ENCODE results near the gene ABCC8.

ABCC8 gene

GRCh38 chr11:17395554-17395961 lies 81.1 kb downstream of the ABCC8 start:
- H3K36me3 ChIP-seq (ENCODE audit: control insufficient read depth in 2 of 2, insufficient read depth in 2 of 2, low read length in 2 of 2): no peaks in the 10 kb centered on the region
- H3K27ac ChIP-seq (ENCODE audit: low read length): no peak overlapping the region
- no peaks in the 10 kb centered on the region for H3K27me3 ChIP-seq (ENCODE audit: control insufficient read depth in 1 of 2, insufficient read depth in 2 of 2, low read length in 2 of 2)

GRCh38 chr11:17394743-17395390 lies 81.8 kb downstream of the ABCC8 start:
- H3K27ac ChIP-seq (ENCODE audit: low read length): no peak overlapping the region

More at GRCh38 chr11:17395554-17395961, 81.1 kb downstream of the ABCC8 start:
- Histone ChIP-seq H3K4me3 (ENCODE audit: low read length in 2 of 2) (no peak overlapping the region), H3K9me3 (ENCODE audit: control insufficient read depth in 2 of 2, low read length in 2 of 2) (no peaks in the 10 kb centered on the region), H3K4me1 (ENCODE audit: control insufficient read depth, insufficient read depth, low read length) (no peaks in the 10 kb centered on the region), H3K9ac (ENCODE audit: low read length in 2 of 2) (no peak overlapping the region)

GRCh38 chr11:17393472-17393871 lies 83.2 kb downstream of the ABCC8 start:
- Histone ChIP-seq H3K4me3 (ENCODE audit: low read length in 2 of 2) (no peak overlapping the region), H3K4me1 (ENCODE audit: control insufficient read depth, insufficient read depth, low read length) (peaks cover 8% of the 10 kb centered on the region), H3K9ac (ENCODE audit: low read length in 2 of 2) (no peak overlapping the region), H3K9me3 (ENCODE audit: control insufficient read depth in 2 of 2, low read length in 2 of 2) (no peaks in the 10 kb centered on the region), H3K36me3 (ENCODE audit: control insufficient read depth in 2 of 2, insufficient read depth in 2 of 2, low read length in 2 of 2) (no peaks in the 10 kb centered on the region), H3K27ac (ENCODE audit: low read length) (no peak overlapping the region), H3K27me3 (ENCODE audit: control insufficient read depth in 1 of 2, insufficient read depth in 2 of 2, low read length in 2 of 2) (no peaks in the 10 kb centered on the region)

More at GRCh38 chr11:17394743-17395390, 81.8 kb downstream of the ABCC8 start:
- Histone ChIP-seq H3K9me3 (ENCODE audit: control insufficient read depth in 2 of 2, low read length in 2 of 2) (no peaks in the 10 kb centered on the region), H3K36me3 (ENCODE audit: control insufficient read depth in 2 of 2, insufficient read depth in 2 of 2, low read length in 2 of 2) (no peaks in the 10 kb centered on the region), H3K4me1 (ENCODE audit: control insufficient read depth, insufficient read depth, low read length) (peaks cover 2% of the 10 kb centered on the region), H3K9ac (ENCODE audit: low read length in 2 of 2) (no peak overlapping the region), H3K4me3 (ENCODE audit: low read length in 2 of 2) (no peak overlapping the region), H3K27me3 (ENCODE audit: control insufficient read depth in 1 of 2, insufficient read depth in 2 of 2, low read length in 2 of 2) (no peaks in the 10 kb centered on the region)

GRCh38 chr11:17392872-17393271 lies 83.8 kb downstream of the ABCC8 start:
- Histone ChIP-seq H3K4me3 (ENCODE audit: low read length in 2 of 2) (no peak overlapping the region), H3K36me3 (ENCODE audit: control insufficient read depth in 2 of 2, insufficient read depth in 2 of 2, low read length in 2 of 2) (no peaks in the 10 kb centered on the region), H3K27ac (ENCODE audit: low read length) (no peak overlapping the region), H3K9ac (ENCODE audit: low read length in 2 of 2) (no peak overlapping the region), H3K27me3 (ENCODE audit: control insufficient read depth in 1 of 2, insufficient read depth in 2 of 2, low read length in 2 of 2) (peaks cover 0 to 2% of the 10 kb centered on the region in 2 donors), H3K9me3 (ENCODE audit: control insufficient read depth in 2 of 2, low read length in 2 of 2) (no peaks in the 10 kb centered on the region), H3K4me1 (ENCODE audit: control insufficient read depth, insufficient read depth, low read length) (peaks cover 9% of the 10 kb centered on the region)

- no peak overlapping the region for H3K27ac ChIP-seq (ENCODE audit: low read length)
- H3K4me3 ChIP-seq (ENCODE audit: low read length in 2 of 2): no peak overlapping the region
- no peaks in the 10 kb centered on the region for H3K9me3 ChIP-seq (ENCODE audit: control insufficient read depth in 2 of 2, low read length in 2 of 2)
- H3K36me3 ChIP-seq (ENCODE audit: control insufficient read depth in 2 of 2, insufficient read depth in 2 of 2, low read length in 2 of 2): no peaks in the 10 kb centered on the region
- H3K27me3 ChIP-seq (ENCODE audit: control insufficient read depth in 1 of 2, insufficient read depth in 2 of 2, low read length in 2 of 2): peaks cover 0 to 5% of the 10 kb centered on the region in 2 donors
- peaks cover 9% of the 10 kb centered on the region for H3K4me1 ChIP-seq (ENCODE audit: control insufficient read depth, insufficient read depth, low read length)
- no peak overlapping the region for H3K9ac ChIP-seq (ENCODE audit: low read length in 2 of 2)
These were observed 84.9 kb downstream of the ABCC8 start for GRCh38 chr11:17391493-17392355.

GRCh38 chr11:17389957-17390649 lies 86.5 kb downstream of the ABCC8 start:
- Histone ChIP-seq H3K4me3 (ENCODE audit: low read length in 2 of 2) (peak overlapping the region in 1 of 2 donors; percentile 72), H3K27me3 (ENCODE audit: control insufficient read depth in 1 of 2, insufficient read depth in 2 of 2, low read length in 2 of 2) (peaks cover 0 to 5% of the 10 kb centered on the region in 2 donors), H3K9ac (ENCODE audit: low read length in 2 of 2) (peak overlapping the region in 1 of 2 donors; percentile 13), H3K9me3 (ENCODE audit: control insufficient read depth in 2 of 2, low read length in 2 of 2) (no peaks in the 10 kb centered on the region), H3K36me3 (ENCODE audit: control insufficient read depth in 2 of 2, insufficient read depth in 2 of 2, low read length in 2 of 2) (no peaks in the 10 kb centered on the region), H3K4me1 (ENCODE audit: control insufficient read depth, insufficient read depth, low read length) (peaks cover 17% of the 10 kb centered on the region), H3K27ac (ENCODE audit: low read length) (no peak overlapping the region)

- Histone ChIP-seq H3K27me3 (ENCODE audit: control insufficient read depth in 1 of 2, insufficient read depth in 2 of 2, low read length in 2 of 2) (peaks cover 0 to 5% of the 10 kb centered on the region in 2 donors), H3K4me3 (ENCODE audit: low read length in 2 of 2) (peak overlapping the region; percentile 58 to 72), H3K4me1 (ENCODE audit: control insufficient read depth, insufficient read depth, low read length) (peaks cover 17% of the 10 kb centered on the region), H3K36me3 (ENCODE audit: control insufficient read depth in 2 of 2, insufficient read depth in 2 of 2, low read length in 2 of 2) (no peaks in the 10 kb centered on the region), H3K9ac (ENCODE audit: low read length in 2 of 2) (no peak overlapping the region), H3K27ac (ENCODE audit: low read length) (no peak overlapping the region), H3K9me3 (ENCODE audit: control insufficient read depth in 2 of 2, low read length in 2 of 2) (no peaks in the 10 kb centered on the region)
These were observed 87.3 kb downstream of the ABCC8 start for GRCh38 chr11:17389211-17389956.

- H3K4me1 ChIP-seq (ENCODE audit: control insufficient read depth, insufficient read depth, low read length): peaks cover 17% of the 10 kb centered on the region
- no peak within 1 kb of the TSS for H3K27ac ChIP-seq (ENCODE audit: low read length)
- peak within 1 kb of the TSS; percentile 58 to 72 for H3K4me3 ChIP-seq (ENCODE audit: low read length in 2 of 2)
- peaks cover 0 to 5% of the 10 kb centered on the region in 2 donors for H3K27me3 ChIP-seq (ENCODE audit: control insufficient read depth in 1 of 2, insufficient read depth in 2 of 2, low read length in 2 of 2)
- H3K9me3 ChIP-seq (ENCODE audit: control insufficient read depth in 2 of 2, low read length in 2 of 2): no peaks in the 10 kb centered on the region
- no peak within 1 kb of the TSS for H3K9ac ChIP-seq (ENCODE audit: low read length in 2 of 2)
- no peaks in the 10 kb centered on the region for H3K36me3 ChIP-seq (ENCODE audit: control insufficient read depth in 2 of 2, insufficient read depth in 2 of 2, low read length in 2 of 2)
These were observed 87.9 kb downstream of the ABCC8 start, which contains the start of gene KCNJ11 for GRCh38 chr11:17388609-17389210. KCNJ11 (minus strand) TSS chr11:17388659; CDS start chr11:17388091, 568 bp downstream.

GRCh38 chr11:17387811-17388210 lies 88.8 kb downstream of the ABCC8 start:
- Histone ChIP-seq H3K27ac (ENCODE audit: low read length) (no peak overlapping the region), H3K4me1 (ENCODE audit: control insufficient read depth, insufficient read depth, low read length) (peaks cover 17% of the 10 kb centered on the region), H3K27me3 (ENCODE audit: control insufficient read depth in 1 of 2, insufficient read depth in 2 of 2, low read length in 2 of 2) (peaks cover 0 to 5% of the 10 kb centered on the region in 2 donors), H3K36me3 (ENCODE audit: control insufficient read depth in 2 of 2, insufficient read depth in 2 of 2, low read length in 2 of 2) (no peaks in the 10 kb centered on the region), H3K4me3 (ENCODE audit: low read length in 2 of 2) (no peak overlapping the region), H3K9ac (ENCODE audit: low read length in 2 of 2) (no peak overlapping the region), H3K9me3 (ENCODE audit: control insufficient read depth in 2 of 2, low read length in 2 of 2) (no peaks in the 10 kb centered on the region)

- H3K36me3 ChIP-seq (ENCODE audit: control insufficient read depth in 2 of 2, insufficient read depth in 2 of 2, low read length in 2 of 2): no peaks in the 10 kb centered on the region
- peaks cover 17% of the 10 kb centered on the region for H3K4me1 ChIP-seq (ENCODE audit: control insufficient read depth, insufficient read depth, low read length)
- no peak overlapping the region for H3K27ac ChIP-seq (ENCODE audit: low read length)
- H3K9ac ChIP-seq (ENCODE audit: low read length in 2 of 2): no peak overlapping the region
- no peak overlapping the region for H3K4me3 ChIP-seq (ENCODE audit: low read length in 2 of 2)
- peaks cover 0 to 5% of the 10 kb centered on the region in 2 donors for H3K27me3 ChIP-seq (ENCODE audit: control insufficient read depth in 1 of 2, insufficient read depth in 2 of 2, low read length in 2 of 2)
- H3K9me3 ChIP-seq (ENCODE audit: control insufficient read depth in 2 of 2, low read length in 2 of 2): no peaks in the 10 kb centered on the region
These were observed 89.4 kb downstream of the ABCC8 start for GRCh38 chr11:17387254-17387653.
